Fibroblast of lung (primary cell): ENCODE results near the gene UBE2S.

Experiments
- CTCF ChIP-seq, 2 donors: IDR thresholded peaks in 1 of 2; conservative IDR thresholded peaks in 1 of 2; 1 replicate in 1 of 2; 2 replicates in 1 of 2; pipeline ENCODE4 v1.5.1; 2011 to 2012; ENCODE audit warnings: low read length in 2 of 2, control low read depth in 1 of 2, inconsistent platforms in 1 of 2, low read depth in 1 of 2, mild to moderate bottlenecking in 1 of 2
- EZH2 ChIP-seq: IDR thresholded peaks from 2 replicates; pipeline ENCODE4 v1.5.1; 2012; ENCODE audit warnings: low read length, control low read depth, mild to moderate bottlenecking; ENCODE audit errors: missing control alignments

GRCh38 chr19:55453511-55454260, 46.1 kb upstream of the UBE2S start:
- TF ChIP-seq CTCF (conservative IDR thresholded peaks at IDR 0.05 in 1 of 2, IDR thresholded peaks at IDR 0.05 in 1 of 2; ENCODE audit: low read depth in 1 of 2, low read length in 2 of 2) (no peak), EZH2 (no peak)
